H1 (cell line): Measurements from ENCODE around the gene ZNF670. TPM values are rescaled to one million over a fixed set of nuclear protein-coding genes. Genes with fewer than 3 reads are reported as not detected.

Source experiments
- CTCF ChIA-PET: fragments of 300-600 bp; sonication (Branson Sonifier 250); formaldehyde crosslinking; loops from one replicate; lab custom pipeline; 2021; ENCODE audit not compliant: partially characterized antibody; lab: Charles Lee
- POLR2A ChIA-PET: fragments of 300-600 bp; sonication (Branson Sonifier 250); formaldehyde crosslinking; loops from one replicate; lab custom pipeline; 2021; ENCODE audit warnings: inconsistent platforms; ENCODE audit not compliant: partially characterized antibody; lab: Charles Lee
- DNase-seq, 2 experiments: peaks; one replicate each; pipeline versions ENCODE4 v3.0.0 to v3.0.0-alpha.2; 2010 to 2022; ENCODE audit warnings: low spot score in 2 of 2, low read depth in 1 of 2, mixed read lengths in 1 of 2
- FAIRE-seq: peaks from 2 replicates; lab custom pipeline; 2011; peaks lifted over from hg19 to GRCh38; lab: Jason Lieb, UNC
- H2AFZ ChIP-seq: 2 replicates; pipeline ENCODE4 v1.8.1; 2012; ENCODE audit warnings: low read length, inconsistent platforms
- H2AK5ac ChIP-seq: 2 replicates; pipeline ENCODE4 v1.6.1; 2013; ENCODE audit warnings: low read depth, low read length
- H2BK120ac ChIP-seq: replicated peaks from 2 replicates; pipeline ENCODE3; 2013; ENCODE audit warnings: low read depth, low read length, inconsistent platforms
- H2BK12ac ChIP-seq: 2 replicates; pipeline ENCODE4 v1.6.1; 2013; ENCODE audit warnings: low read depth, low read length
- H2BK15ac ChIP-seq: 2 replicates; pipeline ENCODE4 v1.6.1; 2013; ENCODE audit warnings: low read length
- H2BK20ac ChIP-seq: 2 replicates; pipeline ENCODE4 v1.6.1; 2013; ENCODE audit warnings: low read length
- H2BK5ac ChIP-seq: 2 replicates; pipeline ENCODE4 v1.6.1; 2013; ENCODE audit warnings: low read depth, low read length
- H3K14ac ChIP-seq: 2 replicates; pipeline ENCODE4 v1.6.1; 2013; ENCODE audit warnings: inconsistent platforms; ENCODE audit not compliant: insufficient read length
- H3K18ac ChIP-seq: 2 replicates; pipeline ENCODE4 v1.6.1; 2013; ENCODE audit warnings: low read length; ENCODE audit errors: extremely low read depth
- H3K23ac ChIP-seq: 2 replicates; pipeline ENCODE4 v1.6.1; 2013; ENCODE audit warnings: inconsistent platforms; ENCODE audit not compliant: insufficient read length
- H3K23me2 ChIP-seq: 2 replicates; pipeline ENCODE4 v1.6.1; 2013; ENCODE audit warnings: low read depth, low read length
- H3K27ac ChIP-seq: 2 replicates; pipeline ENCODE4 v1.6.1; 2011; ENCODE audit warnings: low read depth, low read length, inconsistent platforms
- H3K27me3 ChIP-seq, 4 experiments: replicated peaks in 1 of 4; 1 replicate in 1 of 4; 2 replicates in 3 of 4; pipeline versions ENCODE4 v1.6.1 to v1.8.1; 2011 to 2013; ENCODE audit warnings: low read length in 3 of 4, mild to moderate bottlenecking in 3 of 4, inconsistent platforms in 2 of 4, mixed read lengths in 2 of 4, moderate library complexity in 1 of 4; ENCODE audit not compliant: control insufficient read depth in 3 of 4, insufficient read depth in 3 of 4; ENCODE audit errors: extremely low read depth in 1 of 4
- H3K36me3 ChIP-seq, 4 experiments: 2 replicates each; pipeline versions ENCODE4 v1.6.1 to v1.8.1; 2011 to 2013; ENCODE audit warnings: mild to moderate bottlenecking in 4 of 4, low read length in 3 of 4, moderate library complexity in 2 of 4, control low read depth in 1 of 4, inconsistent platforms in 1 of 4; ENCODE audit not compliant: insufficient read depth in 4 of 4, control insufficient read depth in 2 of 4
- H3K4ac ChIP-seq: replicated peaks from 2 replicates; pipeline ENCODE3; 2013; ENCODE audit warnings: low read length, low read depth, mixed read lengths, inconsistent platforms; ENCODE audit not compliant: insufficient read length
- H3K4me1 ChIP-seq, 4 experiments: replicated peaks in 1 of 4; 1 replicate in 1 of 4; 2 replicates in 3 of 4; pipeline versions ENCODE4 v1.6.1 to v1.8.1; 2011 to 2013; ENCODE audit warnings: low read length in 3 of 4, inconsistent platforms in 2 of 4, mixed read lengths in 1 of 4; ENCODE audit not compliant: insufficient read depth in 4 of 4, control insufficient read depth in 3 of 4
- H3K4me2 ChIP-seq, 2 experiments: 2 replicates each; pipeline versions ENCODE4 v1.6.1 to v1.8.1; 2011 to 2013; ENCODE audit warnings: low read depth in 2 of 2, low read length in 2 of 2, control low read depth in 1 of 2, inconsistent platforms in 1 of 2, mild to moderate bottlenecking in 1 of 2; ENCODE audit not compliant: insufficient read depth in 1 of 2
- H3K4me3 ChIP-seq, 4 experiments: fragments of 200-600, 300-600 bp in 1 of 4; sonication (generic), shearing (Covaris generic), sonication (Bioruptor Twin) in 1 of 4; 2 replicates each; pipeline versions ENCODE4 v1.5.1 to v1.8.1; 2011 to 2016; ENCODE audit warnings: low read length in 4 of 4, low read depth in 3 of 4, control low read depth in 2 of 4, inconsistent platforms in 2 of 4, mild to moderate bottlenecking in 2 of 4, mixed read lengths in 1 of 4, moderate library complexity in 1 of 4; ENCODE audit not compliant: insufficient read depth in 2 of 4; ENCODE audit errors: extremely low read depth in 1 of 4
- H3K56ac ChIP-seq: replicated peaks from 2 replicates; pipeline ENCODE3; 2013; ENCODE audit warnings: low read depth, mild to moderate bottlenecking, mixed read lengths, low read length, inconsistent platforms; ENCODE audit not compliant: insufficient read length
- H3K79me1 ChIP-seq: 2 replicates; pipeline ENCODE4 v1.6.1; 2013; ENCODE audit warnings: low read depth, low read length, control low read depth
- H3K79me2 ChIP-seq, 2 experiments: 2 replicates each; pipeline versions ENCODE4 v1.6.1 to v1.8.1; 2012 to 2013; ENCODE audit warnings: low read length in 2 of 2, mild to moderate bottlenecking in 2 of 2, inconsistent platforms in 1 of 2; ENCODE audit not compliant: insufficient read depth in 2 of 2, control insufficient read depth in 1 of 2
- H3K9ac ChIP-seq, 4 experiments: replicated peaks in 1 of 4; 1 replicate in 1 of 4; 2 replicates in 3 of 4; pipeline versions ENCODE4 v1.6.1 to v1.8.1; 2011 to 2013; ENCODE audit warnings: low read depth in 3 of 4, low read length in 3 of 4, control low read depth in 2 of 4, mild to moderate bottlenecking in 2 of 4, moderate library complexity in 2 of 4, inconsistent platforms in 1 of 4; ENCODE audit errors: extremely low read depth in 1 of 4
- H3K9me3 ChIP-seq, 2 experiments: 2 replicates each; pipeline versions ENCODE4 v1.6.1 to v1.8.1; 2012 to 2013; ENCODE audit warnings: mild to moderate bottlenecking in 2 of 2, moderate library complexity in 2 of 2, control low read depth in 1 of 2, inconsistent platforms in 1 of 2, low read depth in 1 of 2, low read length in 1 of 2, mixed read lengths in 1 of 2; ENCODE audit not compliant: insufficient read depth in 2 of 2
- H4K20me1 ChIP-seq, 2 experiments: replicated peaks in 1 of 2; 2 replicates each; pipeline versions ENCODE3 to v1.8.1; 2011 to 2013; ENCODE audit warnings: inconsistent platforms in 2 of 2, low read length in 2 of 2, mild to moderate bottlenecking in 1 of 2; ENCODE audit not compliant: insufficient read depth in 2 of 2, control insufficient read depth in 1 of 2
- H4K5ac ChIP-seq: 2 replicates; pipeline ENCODE4 v1.6.1; 2013; ENCODE audit warnings: low read length, low read depth, mixed read lengths, inconsistent platforms; ENCODE audit not compliant: insufficient read length
- H4K8ac ChIP-seq: 2 replicates; pipeline ENCODE4 v1.8.0; 2013; ENCODE audit warnings: mild to moderate bottlenecking, moderate library complexity, low read length, inconsistent platforms; ENCODE audit not compliant: insufficient read depth; ENCODE audit errors: extremely low read depth
- H4K91ac ChIP-seq: replicated peaks from 2 replicates; pipeline ENCODE3; 2013; ENCODE audit warnings: low read length, mixed read lengths, inconsistent platforms; ENCODE audit not compliant: insufficient read length
- BRCA1 ChIP-seq: IDR thresholded peaks from 2 replicates; pipeline ENCODE4 v1.6.1; 2012; ENCODE audit warnings: low read depth, low read length, improper control_type of control experiment
- CREB1 ChIP-seq: IDR thresholded peaks from 2 replicates; pipeline ENCODE4 v1.6.1; 2012; ENCODE audit warnings: inconsistent platforms
- NRF1 ChIP-seq: IDR thresholded peaks from 2 replicates; pipeline ENCODE4 v1.6.1; 2011; ENCODE audit warnings: mild to moderate bottlenecking, low read depth, low read length, improper control_type of control experiment
- POLR2A ChIP-seq, 2 experiments: IDR thresholded peaks; 1 replicate in 1 of 2; 2 replicates in 1 of 2; pipeline ENCODE4 v1.6.1; 2011; ENCODE audit warnings: low read depth in 2 of 2, low read length in 2 of 2, mild to moderate bottlenecking in 2 of 2; ENCODE audit errors: control extremely low read depth in 1 of 2
- ZNF274 ChIP-seq: IDR thresholded peaks from 2 replicates; pipeline ENCODE4 v1.7.0; 2012; ENCODE audit warnings: low read length, borderline replicate concordance; ENCODE audit errors: extremely low read depth
- WGBS, 2 experiments: shearing (Covaris generic) in 1 of 2; methylation state at CpG; one replicate each; pipeline versions ENCODE4 v1.1.6 to v1.1.7; 2013 to 2015; ENCODE audit warnings: low lambda C conversion rate in 2 of 2, mixed read lengths in 2 of 2, inconsistent platforms in 1 of 2, low coverage in 1 of 2, missing lambda C conversion rate in 1 of 2; ENCODE audit not compliant: insufficient replicate concordance in 2 of 2, insufficient coverage in 1 of 2, insufficient read length in 1 of 2; ENCODE audit errors: extremely low coverage in 1 of 2, missing lambda C conversion rate in 1 of 2; 5-methylcytosine and 5-hydroxymethylcytosine counted together
- polyA plus RNA-seq, 7 experiments: library from polyadenylated mRNA; depleted of rRNA in 3 of 7; stranded (reverse) in 5 of 7; unstranded in 2 of 7; fragments of >200 nt in 5 of 7; fragments of 200-250 nt in 2 of 7; gene quantifications; 1 replicate in 5 of 7; 2 replicates in 1 of 7; 4 replicates in 1 of 7; pipeline versions ENCODE4 v1.2.1 to v1.2.3, GENCODE V29; 2011 to 2013; ENCODE audit warnings: missing spikeins in 2 of 7, mixed read lengths in 2 of 7
- total RNA-seq: library from RNA; stranded (reverse); fragmentation: NEBNext Ultra II Directional; extraction: Animal tissue kit (Norgen Biotek cat#: 25700); gene quantifications from 2 replicates; pipeline ENCODE4 v1.2.1, GENCODE V29; 2021

Gene ZNF670
- total and polyA plus RNA-seq, 2 of the 8 experiments (the other 6 are each of a cell fraction or from before 2014, with no cell fraction given) = 2.8 to 15.4 TPM

DNA sequence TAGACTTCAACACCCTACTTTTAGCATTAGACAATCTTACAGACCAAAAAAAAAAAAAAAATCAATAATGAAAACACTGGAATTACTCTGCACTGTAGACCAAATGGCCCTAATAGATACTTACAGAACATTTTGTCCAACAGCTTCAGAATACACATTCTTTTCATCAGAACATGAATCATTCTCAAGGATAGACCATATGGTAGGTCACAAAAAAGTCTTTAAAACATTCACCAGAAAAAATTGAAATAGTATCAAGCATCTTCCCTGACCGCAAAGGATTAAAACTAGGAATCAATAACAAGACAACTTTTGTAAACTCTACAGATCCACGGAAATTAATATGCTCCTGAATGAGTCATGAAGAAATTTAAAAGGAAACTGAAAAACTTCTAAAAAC, 22.5 kb downstream of the ZNF670 start:
- peaks cover 13 to 83% of the 10 kb centered on the region in 2 experiments for H3K79me2 ChIP-seq
- no peak for TF ChIP-seq NRF1
- TF ChIP-seq BRCA1 = no peak
- no peak for TF ChIP-seq ZNF274
- TF ChIP-seq CREB1 = no peak
- no peak for TF ChIP-seq POLR2A (IDR thresholded peaks at IDR 0.05; ENCODE audit: control extremely low read depth in 1 of 2, low read depth in 2 of 2, low read length in 2 of 2)

More for the DNA sequence above, 22.5 kb downstream of the ZNF670 start:
- Histone ChIP-seq H2AFZ (no peak overlapping the region), H3K18ac (no peak overlapping the region), H3K4me3 (no peak overlapping the region), H3K4ac (no peak overlapping the region), H2BK120ac (no peak overlapping the region), H3K14ac (no peak overlapping the region), H3K27me3 (no peaks in the 10 kb centered on the region), H3K9ac (no peak overlapping the region), H3K23me2 (no peaks in the 10 kb centered on the region), H3K4me1 (no peaks in the 10 kb centered on the region), H2BK12ac (no peak overlapping the region), H3K79me1 (peaks cover 11% of the 10 kb centered on the region), H2BK5ac (no peak overlapping the region), H4K20me1 (peaks cover 0 to 4% of the 10 kb centered on the region in 2 experiments), H4K8ac (no peak overlapping the region), H3K36me3 (peaks cover 0 to 15% (median 3%) of the 10 kb centered on the region in 4 experiments; a peak in 2 of 8 replicates), H2AK5ac (no peak overlapping the region), H3K56ac (no peak overlapping the region), H3K23ac (no peak overlapping the region), H3K4me2 (no peak overlapping the region), H3K27ac (no peak overlapping the region), H2BK20ac (no peak overlapping the region), H3K9me3 (peaks cover 29 to 34% of the 10 kb centered on the region in 2 experiments), H4K91ac (no peak overlapping the region), H4K5ac (no peak overlapping the region), H2BK15ac (no peak overlapping the region)
- 97% methylated on average over 2 of the region's 2 CpGs; no CpG with 5 or more reads in 1 of the 2 experiments for whole genome bisulfite sequencing, 2 experiments
- no peak for FAIRE-seq
- ChIA-PET POLR2A (no interaction called here), CTCF (no interaction called here)
- DNase-seq = no peak
